GM10847 (cell line): ENCODE measurements around the gene ATP6V1D.

ENCODE experiments used
- POLR2A ChIP-seq: IDR thresholded peaks from 2 replicates; pipeline ENCODE4 v1.6.1; 2011; ENCODE audit not compliant: insufficient read length; ENCODE audit errors: extremely low read depth

The ATP6V1D gene

DNA sequence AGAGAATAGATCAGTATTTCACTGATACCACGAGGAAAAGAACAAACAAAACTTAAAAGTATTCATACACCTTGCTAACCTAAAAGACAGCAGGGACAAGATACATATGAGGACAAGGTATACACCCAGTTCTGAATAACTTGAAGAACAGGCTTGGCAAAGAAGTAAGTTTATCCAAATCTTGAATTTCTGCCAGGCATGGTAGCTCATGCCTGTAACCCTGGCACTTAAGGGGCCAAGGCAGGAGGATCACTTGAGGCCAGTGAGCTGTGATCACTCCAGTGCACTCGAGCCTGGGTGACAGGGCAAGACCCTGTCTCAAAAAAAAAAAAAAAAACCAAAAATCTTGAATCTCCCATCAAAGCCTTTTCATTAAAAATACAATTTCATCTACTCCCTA lies 25.5 kb upstream of the ATP6V1D start:
- no peak for TF ChIP-seq POLR2A

DNA sequence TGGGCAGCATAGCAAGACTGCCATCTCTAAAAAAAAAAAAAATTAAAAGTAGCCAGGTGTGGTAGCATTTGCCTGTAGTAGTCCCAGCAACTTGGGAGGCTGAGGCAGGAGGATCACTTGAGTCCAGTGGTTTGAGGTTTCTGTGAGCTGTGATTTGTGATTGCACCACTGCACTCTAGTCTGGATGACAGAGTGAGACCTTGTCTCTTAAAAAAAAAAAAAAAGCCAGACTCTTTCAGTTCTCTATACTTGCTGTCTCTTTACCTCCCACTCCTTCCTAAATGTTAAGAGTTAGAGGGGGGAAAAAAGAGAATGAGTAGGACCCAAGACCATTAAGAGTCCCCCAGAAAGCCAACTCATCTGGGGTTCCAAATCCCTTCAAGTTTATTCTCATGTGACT lies 18.3 kb upstream of the ATP6V1D start:
- TF ChIP-seq POLR2A = no peak

DNA sequence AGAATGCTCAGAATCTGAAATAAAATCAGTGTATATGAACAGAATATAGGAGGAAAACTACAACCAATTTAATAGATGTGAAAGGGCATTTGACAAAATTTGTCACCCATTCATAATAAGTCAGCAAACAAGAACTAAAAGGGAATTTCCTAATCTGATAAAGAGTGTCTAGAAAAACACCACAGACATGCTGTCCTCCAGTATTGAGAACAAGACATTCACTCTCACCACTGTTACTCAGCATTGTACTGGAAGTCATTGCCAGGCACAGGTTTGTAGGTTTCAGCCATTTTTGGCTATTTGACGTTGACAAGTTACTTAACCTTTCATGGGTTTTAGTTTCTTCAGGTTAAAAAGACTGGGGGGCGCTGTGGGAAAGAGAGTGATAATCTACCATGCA lies 13.7 kb upstream of the ATP6V1D start:
- no peak for TF ChIP-seq POLR2A

DNA sequence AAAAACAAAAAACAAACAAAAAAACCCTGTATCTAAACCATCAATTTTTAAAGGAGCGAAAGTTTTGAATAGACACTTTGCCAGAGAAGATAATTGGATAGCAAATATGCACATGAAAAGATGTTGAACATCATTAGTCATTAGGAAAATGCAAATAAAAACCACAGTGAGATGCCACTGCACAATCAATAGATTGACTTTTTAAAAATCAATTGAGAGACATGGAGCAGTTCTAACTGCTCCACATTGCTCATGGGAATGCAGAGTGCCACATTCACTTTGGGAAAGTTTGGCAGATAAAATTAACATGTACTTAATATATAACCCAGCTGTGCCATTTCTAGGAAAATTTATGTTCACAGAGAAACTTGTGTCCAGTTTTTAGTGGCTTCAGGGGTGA lies 13.2 kb upstream of the ATP6V1D start:
- TF ChIP-seq POLR2A = no peak

DNA sequence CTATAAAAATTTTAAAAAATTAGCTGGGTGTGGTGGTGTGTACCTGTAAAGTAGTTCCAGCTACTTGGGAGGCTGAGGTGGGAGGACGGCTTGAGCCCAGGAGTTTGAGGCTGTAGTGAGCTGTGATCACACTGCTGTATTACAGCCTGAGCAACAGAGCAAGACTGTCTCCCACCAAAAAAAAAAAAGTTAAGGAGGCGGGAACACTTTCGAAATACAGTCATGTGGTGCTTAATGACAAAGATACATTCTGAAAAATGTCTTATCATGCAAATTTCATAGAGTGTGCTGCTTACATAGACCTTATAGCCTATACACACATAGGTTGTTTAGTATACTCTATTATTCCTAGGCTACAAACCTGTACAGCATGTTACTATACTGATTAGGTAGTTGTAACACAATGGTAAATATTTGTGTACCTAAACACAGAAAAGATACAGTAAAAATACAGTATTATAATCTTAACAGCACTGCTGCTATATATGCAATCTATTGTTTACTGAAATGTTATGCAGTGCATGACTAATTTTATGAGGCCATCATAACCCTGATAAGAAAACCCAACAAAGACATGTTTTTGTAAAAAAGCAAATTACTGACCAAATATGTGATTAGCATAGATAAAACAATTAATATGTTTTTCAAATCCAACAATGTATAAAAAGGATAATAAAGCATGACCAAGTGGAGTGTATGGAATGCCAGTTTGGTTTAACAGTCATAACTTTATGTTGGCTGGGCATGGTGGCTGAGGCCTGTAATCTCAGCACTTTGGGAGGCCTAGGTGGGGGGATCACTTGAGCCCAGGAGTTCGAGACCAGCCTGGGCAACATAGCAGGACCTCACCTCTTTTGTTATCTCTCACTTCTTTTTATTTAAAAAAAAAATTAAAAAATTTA lies 11.9 kb upstream of the ATP6V1D start:
- TF ChIP-seq POLR2A = no peak

DNA sequence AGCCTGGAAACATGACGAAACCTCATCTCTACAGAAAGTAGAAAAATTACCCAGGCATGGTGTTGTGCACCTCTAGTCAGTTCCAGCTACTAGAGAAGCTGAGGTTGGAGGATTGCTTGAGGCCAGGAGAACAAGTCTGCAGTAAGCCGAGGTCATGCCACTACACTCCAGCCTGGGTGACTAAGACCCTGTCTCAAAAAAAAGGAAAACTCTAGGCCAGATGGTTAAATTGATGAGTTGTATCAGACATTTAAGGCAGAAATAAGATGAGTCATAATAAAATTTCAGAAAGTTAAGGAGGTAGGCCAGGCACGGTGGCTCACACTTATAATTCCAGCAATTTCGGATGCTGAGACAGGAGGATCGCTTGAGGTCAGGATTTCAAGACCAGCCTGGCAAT lies 11.2 kb upstream of the ATP6V1D start:
- TF ChIP-seq POLR2A = no peak

DNA sequence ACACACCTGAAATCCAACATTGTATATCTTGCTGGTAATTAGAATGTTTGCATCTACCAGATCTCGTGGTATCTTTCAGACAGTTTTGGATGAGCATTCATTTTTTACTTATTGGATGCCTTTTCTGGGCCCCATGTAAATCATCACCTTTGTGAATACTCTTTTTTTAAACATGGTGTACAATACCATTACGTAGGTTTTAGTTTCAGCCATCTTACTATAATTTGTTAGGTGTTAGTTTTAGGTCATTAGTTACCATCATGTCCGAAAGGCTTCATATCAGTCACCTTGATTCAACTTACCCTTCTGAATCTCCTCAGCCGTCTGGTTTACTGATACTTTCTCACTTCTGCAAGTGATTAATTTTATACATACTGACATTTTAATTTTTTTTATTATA lies 5.9 kb upstream of the ATP6V1D start:
- TF ChIP-seq POLR2A = no peak

DNA sequence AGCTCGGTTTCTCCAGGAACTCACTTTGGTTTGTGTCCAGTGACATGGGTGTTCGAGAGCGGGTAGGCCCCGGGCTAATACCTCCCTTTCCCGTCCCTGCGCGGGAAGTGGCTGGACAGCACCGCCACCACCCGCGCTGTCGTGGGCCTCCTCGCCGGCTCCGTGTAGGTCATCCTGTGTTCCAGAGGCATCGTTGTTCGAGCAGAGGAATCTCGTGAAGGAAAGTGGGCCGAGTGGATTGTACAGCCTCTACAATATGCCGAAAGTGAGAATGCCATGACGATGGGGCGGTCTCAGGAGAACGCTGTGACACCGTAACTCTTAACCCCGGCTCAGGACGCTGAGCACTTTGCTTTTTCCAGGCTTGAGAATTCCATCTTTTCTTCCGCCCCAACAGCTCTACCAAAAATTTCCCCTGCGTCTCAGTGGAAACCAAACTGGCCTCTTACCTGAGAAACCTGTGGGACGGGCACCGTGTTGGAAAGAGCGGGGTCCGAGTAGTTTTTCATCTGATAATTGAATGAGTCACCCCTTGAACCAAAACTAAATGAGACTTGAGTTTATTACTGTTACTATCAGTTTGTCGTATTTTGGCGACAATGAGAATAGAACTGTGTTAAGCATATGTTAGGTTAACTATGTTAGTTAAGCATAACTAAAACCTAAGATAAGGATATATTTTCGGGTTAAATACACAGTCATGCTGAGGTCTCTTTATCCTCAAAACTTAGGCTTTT lies 1.0 kb upstream of the ATP6V1D start:
- TF ChIP-seq POLR2A = no peak

DNA sequence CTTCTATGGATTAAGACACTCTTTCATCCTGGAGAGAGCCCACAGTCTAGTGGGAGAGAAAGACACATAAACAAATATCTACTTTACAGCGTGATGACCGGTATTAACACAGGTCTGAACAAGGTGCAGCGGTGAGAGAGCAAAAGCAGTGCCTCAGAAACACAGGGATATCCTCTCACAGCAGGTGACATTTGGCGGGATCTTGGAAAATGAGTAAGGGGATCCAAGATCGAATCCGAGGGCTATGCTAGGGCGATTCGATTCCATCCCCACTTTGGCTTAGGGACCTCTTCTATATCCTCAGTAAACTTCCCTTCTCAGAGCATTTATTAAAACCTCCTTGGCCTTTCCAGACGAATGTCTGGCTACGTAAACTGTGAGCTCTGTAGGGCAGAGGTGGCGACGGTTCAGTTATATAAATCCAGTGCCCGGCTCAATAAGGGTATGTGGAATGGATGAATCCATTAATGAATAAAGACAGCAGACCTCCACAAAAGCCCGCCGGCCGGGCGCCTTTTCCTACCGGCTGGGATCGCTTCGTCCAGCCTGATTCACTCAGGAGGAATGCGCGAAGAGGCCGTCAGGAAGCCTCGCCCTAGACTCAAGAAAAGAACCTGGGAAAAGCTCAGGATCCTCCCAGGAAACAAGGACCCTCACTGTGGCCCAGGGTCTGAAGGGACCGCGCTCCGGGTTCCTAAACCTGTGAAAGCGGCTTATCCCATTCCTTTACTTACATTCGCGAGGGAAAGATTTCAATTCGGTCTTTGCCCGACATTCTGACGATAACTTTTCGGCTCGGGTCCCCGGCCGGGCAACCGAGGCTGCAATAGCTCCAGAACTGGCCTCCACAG lies 455 bp downstream of the ATP6V1D start:
- peak; percentile 46 for TF ChIP-seq POLR2A

DNA sequence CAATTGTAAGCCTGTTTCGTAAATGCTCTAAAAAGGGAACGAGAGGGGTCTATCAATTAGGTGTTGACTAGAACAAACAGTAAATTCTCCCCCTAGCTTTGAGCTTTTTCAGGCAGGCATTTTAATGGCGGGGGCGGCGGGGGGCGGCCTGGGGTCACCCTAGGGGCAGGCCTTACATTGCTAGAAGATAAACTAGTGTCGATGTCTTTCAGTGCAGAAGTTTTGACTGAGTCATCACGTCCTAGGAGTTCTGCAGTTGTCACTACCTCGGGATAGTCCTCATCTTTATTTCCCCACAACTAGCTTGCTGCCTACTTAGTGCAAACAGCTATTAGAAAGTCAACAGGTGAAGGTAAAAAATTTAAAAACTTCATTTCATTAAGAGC lies 1.6 kb downstream of the ATP6V1D start:
- no peak for TF ChIP-seq POLR2A

DNA sequence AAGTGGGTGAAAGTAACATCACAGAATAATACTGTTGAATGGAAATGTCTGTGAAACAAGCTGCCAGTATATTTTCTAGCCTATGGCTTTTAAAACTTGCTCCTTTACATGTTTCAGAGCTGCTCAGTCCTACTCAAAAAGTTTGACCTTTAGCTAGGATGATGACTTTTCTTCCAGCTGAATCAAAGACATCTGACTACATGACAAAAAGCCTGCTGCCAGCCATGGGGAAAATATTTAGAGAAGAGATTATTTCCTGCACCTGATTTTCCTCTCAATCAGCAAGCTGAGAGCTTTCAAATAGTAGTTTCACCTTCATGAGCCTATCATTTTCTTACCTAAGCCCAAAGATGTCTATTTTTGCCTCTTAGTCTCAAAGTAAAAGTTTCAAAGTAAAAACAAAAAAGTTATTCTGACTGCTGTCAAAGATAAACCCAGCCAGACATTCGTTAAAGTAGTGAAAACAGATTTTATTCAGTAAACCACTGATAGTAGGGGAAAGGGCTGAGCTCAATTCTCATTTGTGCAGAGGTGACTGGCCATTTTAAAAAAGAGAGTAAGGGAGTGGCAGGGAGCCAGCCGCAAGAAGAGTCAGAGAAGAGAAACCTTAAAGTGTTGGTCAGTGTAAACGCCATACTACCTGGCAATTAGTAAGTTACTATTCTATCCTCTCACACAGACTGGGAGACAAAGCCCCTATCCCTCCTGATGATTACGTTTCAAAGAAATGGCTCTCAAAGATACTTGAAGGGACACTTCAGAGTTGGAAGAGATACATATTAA lies 2.2 kb downstream of the ATP6V1D start:
- no peak for TF ChIP-seq POLR2A

DNA sequence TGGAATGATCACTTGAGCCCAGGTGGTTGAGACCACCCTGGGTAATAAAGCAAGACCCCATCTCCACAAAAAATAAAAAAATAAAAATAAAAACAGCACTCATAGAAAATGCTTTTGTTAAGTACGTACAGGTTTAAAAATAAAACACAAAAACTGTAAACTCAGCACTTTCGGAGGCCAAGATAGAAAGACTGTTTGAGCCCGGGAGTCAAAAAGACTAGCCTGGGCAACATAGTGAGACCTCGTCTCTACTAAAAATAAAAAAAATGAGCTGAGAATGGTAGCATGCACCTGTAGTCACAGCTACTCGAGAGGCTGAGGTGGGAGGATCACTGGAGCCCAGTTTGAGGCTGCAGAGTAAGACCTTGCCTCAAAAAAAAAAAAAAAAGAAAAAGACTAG lies 7.5 kb downstream of the ATP6V1D start:
- no peak for TF ChIP-seq POLR2A

DNA sequence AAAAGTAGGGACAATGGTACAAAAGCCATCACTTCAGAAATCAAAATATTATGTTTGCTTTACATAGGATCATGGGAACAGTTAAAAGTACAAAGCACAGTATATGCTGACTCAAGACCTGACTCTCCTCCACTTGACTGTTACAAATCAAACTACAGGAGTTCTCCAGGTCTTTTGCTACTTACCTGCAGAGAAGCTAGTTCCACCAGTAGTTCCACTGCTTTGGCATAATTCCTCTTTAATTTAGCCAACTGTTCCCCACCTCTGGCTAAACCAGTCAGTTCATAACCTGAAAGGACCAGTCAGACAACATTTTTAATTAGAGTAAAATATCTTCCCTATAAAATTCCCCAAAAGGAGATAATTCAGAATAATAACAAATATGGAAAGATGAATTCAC lies 14.0 kb downstream of the ATP6V1D start:
- no peak for TF ChIP-seq POLR2A

DNA sequence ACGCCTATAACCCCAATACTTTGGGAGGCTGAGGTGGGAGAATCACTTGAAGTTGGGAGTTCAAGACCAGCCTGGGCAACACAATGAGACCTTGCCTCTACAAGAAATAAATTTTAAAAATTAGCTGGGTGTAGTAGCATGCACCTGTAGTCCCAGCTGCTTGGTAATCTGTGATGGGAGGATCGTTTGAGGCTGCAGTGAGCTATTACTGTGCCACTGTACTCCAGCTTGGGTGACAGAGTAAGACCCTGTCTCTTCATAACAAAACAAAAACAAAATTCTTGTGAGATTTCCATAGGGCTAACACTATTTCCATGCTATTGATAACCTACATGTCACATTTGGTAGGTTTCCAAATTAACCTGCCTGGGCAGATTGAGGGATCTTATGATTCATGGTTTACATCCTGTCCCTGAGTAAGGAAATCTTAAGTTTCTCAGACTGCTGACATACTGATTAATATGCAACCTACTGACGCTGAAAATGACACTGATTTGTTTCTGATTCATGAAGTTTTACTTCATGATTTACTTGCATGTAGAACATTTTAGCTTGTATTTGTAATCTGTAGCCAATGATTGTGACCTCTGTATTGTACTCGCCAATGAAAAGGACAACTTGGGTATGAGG lies 15.9 kb downstream of the ATP6V1D start:
- no peak for TF ChIP-seq POLR2A
